Endothelial cell of umbilical vein (primary cell): Measurements from ENCODE around the gene NUDT3. TPM values are rescaled to one million over a fixed set of nuclear protein-coding genes. Genes with fewer than 3 reads are reported as not detected.

Experiments
- BruUV-seq: library from RNA; stranded (reverse); fragments of 400-500 nt; replicated peaks from 2 replicates; lab custom pipeline; 2021; lab: Mats Ljungman, UMichigan
- CTCF ChIA-PET: fragments of 300-600, 350-600 bp; sonication (Branson Sonifier 250); formaldehyde crosslinking; loops from one replicate; lab custom pipeline; 2021; ENCODE audit warnings: antibody characterized with exemption, inconsistent platforms; lab: Charles Lee
- POLR2A ChIA-PET: fragments of 300-600, 350-600 bp; sonication (Branson Sonifier 250); formaldehyde crosslinking; loops from one replicate; lab custom pipeline; 2021; ENCODE audit warnings: antibody characterized with exemption, inconsistent platforms; lab: Charles Lee
- DNase-seq: peaks from one replicate; pipeline ENCODE4 v3.0.0-alpha.2; 2011; ENCODE audit warnings: low read depth, low spot score
- FAIRE-seq: peaks from 2 replicates; lab custom pipeline; 2011; peaks lifted over from hg19 to GRCh38; lab: Jason Lieb, UNC
- H2AFZ ChIP-seq: 2 replicates; pipeline ENCODE4 v1.6.0; 2012; ENCODE audit warnings: low read depth, low read length, control low read depth, inconsistent platforms
- H3K27ac ChIP-seq: 2 replicates; pipeline ENCODE4 v1.5.1; 2011; ENCODE audit warnings: low read depth, mild to moderate bottlenecking, control low read depth, low read length, moderate library complexity; ENCODE audit not compliant: insufficient read depth
- H3K27me3 ChIP-seq, 2 experiments: 2 replicates each; pipeline versions ENCODE4 v1.6.0 to v1.6.1; 2011; ENCODE audit warnings: low read length in 2 of 2, mixed read lengths in 1 of 2; ENCODE audit not compliant: control insufficient read depth in 2 of 2, insufficient read depth in 2 of 2
- H3K36me3 ChIP-seq, 2 experiments: 2 replicates in 1 of 2; 3 replicates in 1 of 2; pipeline ENCODE4 v1.5.1; 2011; ENCODE audit warnings: low read length in 2 of 2, mild to moderate bottlenecking in 1 of 2, moderate library complexity in 1 of 2; ENCODE audit not compliant: control insufficient read depth in 2 of 2, insufficient read depth in 2 of 2; ENCODE audit errors: extremely low read depth in 1 of 2
- H3K4me1 ChIP-seq: 3 replicates; pipeline ENCODE4 v1.5.1; 2011; ENCODE audit warnings: mild to moderate bottlenecking, low read length; ENCODE audit not compliant: control insufficient read depth, insufficient read depth; ENCODE audit errors: extremely low read depth
- H3K4me2 ChIP-seq: 2 replicates; pipeline ENCODE4 v1.6.1; 2011; ENCODE audit warnings: low read length, control low read depth, mixed read lengths; ENCODE audit not compliant: insufficient read depth
- H3K4me3 ChIP-seq, 3 experiments: fragments of 200-600 bp in 1 of 3; sonication (generic), shearing (Covaris generic) in 1 of 3; replicated peaks in 1 of 3; 2 replicates each; pipeline ENCODE4 v1.5.1; 2011 to 2016; ENCODE audit warnings: control low read depth in 3 of 3, low read length in 3 of 3, mild to moderate bottlenecking in 2 of 3, inconsistent platforms in 1 of 3, low read depth in 1 of 3, moderate library complexity in 1 of 3; ENCODE audit not compliant: insufficient read depth in 1 of 3
- H3K79me2 ChIP-seq: 2 replicates; pipeline ENCODE4 v1.6.0; 2012; ENCODE audit warnings: low read length, inconsistent platforms; ENCODE audit not compliant: control insufficient read depth, insufficient read depth
- H3K9ac ChIP-seq: replicated peaks from 2 replicates; pipeline ENCODE3; 2011; ENCODE audit warnings: low read length, control low read depth; ENCODE audit not compliant: insufficient read depth; ENCODE audit errors: extremely low read depth
- H3K9me1 ChIP-seq: replicated peaks from 3 replicates; pipeline ENCODE4 v1.6.0; 2011; ENCODE audit warnings: mild to moderate bottlenecking, low read length; ENCODE audit not compliant: control insufficient read depth, insufficient read depth; ENCODE audit errors: extremely low read depth
- H3K9me3 ChIP-seq: replicated peaks from 2 replicates; pipeline ENCODE4 v1.5.1; 2012; ENCODE audit warnings: low read length, inconsistent platforms; ENCODE audit not compliant: control insufficient read depth, insufficient read depth
- H4K20me1 ChIP-seq: replicated peaks from 2 replicates; pipeline ENCODE3; 2011; ENCODE audit warnings: mild to moderate bottlenecking, low read length; ENCODE audit not compliant: control insufficient read depth, insufficient read depth; ENCODE audit errors: extremely low read depth
- CTCF ChIP-seq, 2 donors: IDR thresholded peaks; 1 replicate in 1 of 2; 2 replicates in 1 of 2; pipeline ENCODE4 v1.5.1; 2011; ENCODE audit warnings: low read length in 2 of 2, mild to moderate bottlenecking in 2 of 2, moderate library complexity in 2 of 2, control low read depth in 1 of 2, inconsistent platforms in 1 of 2, low read depth in 1 of 2; ENCODE audit not compliant: insufficient read depth in 1 of 2; ENCODE audit errors: extremely low read depth in 1 of 2
- EZH2 ChIP-seq: IDR thresholded peaks from 2 replicates; pipeline ENCODE4 v1.6.1; 2012; ENCODE audit warnings: borderline replicate concordance, low read depth, mild to moderate bottlenecking, moderate library complexity, low read length, inconsistent platforms; ENCODE audit not compliant: severe bottlenecking
- FOS ChIP-seq: IDR thresholded peaks from 2 replicates; pipeline ENCODE4 v1.6.1; 2011; ENCODE audit warnings: mild to moderate bottlenecking, low read length, moderate library complexity, borderline replicate concordance; ENCODE audit not compliant: insufficient read depth
- GATA2 ChIP-seq: IDR thresholded peaks from 2 replicates; pipeline ENCODE4 v1.7.0; 2011; ENCODE audit warnings: low read depth, mild to moderate bottlenecking, moderate library complexity, mixed read lengths, low read length; ENCODE audit not compliant: insufficient read length, insufficient read depth
- JUN ChIP-seq: IDR thresholded peaks from 2 replicates; pipeline ENCODE4 v1.6.1; 2011; ENCODE audit warnings: borderline replicate concordance, low read depth; ENCODE audit not compliant: insufficient read length, insufficient read depth
- MAX ChIP-seq: IDR thresholded peaks from 2 replicates; pipeline ENCODE4 v1.6.1; 2011; ENCODE audit not compliant: insufficient read depth, insufficient read length
- MYC ChIP-seq: IDR thresholded peaks from one replicate; pipeline ENCODE4 v1.6.1; 2011; ENCODE audit warnings: mild to moderate bottlenecking, low read depth, low read length
- POLR2A ChIP-seq: IDR thresholded peaks from 2 replicates; pipeline ENCODE4 v1.6.1; 2012; ENCODE audit warnings: low read depth, mild to moderate bottlenecking, control low read depth, low read length
- POLR2AphosphoS5 ChIP-seq: IDR thresholded peaks from 2 replicates; pipeline ENCODE4 v1.6.1; 2012; ENCODE audit warnings: low read depth, mild to moderate bottlenecking, control low read depth, low read length, moderate library complexity; ENCODE audit not compliant: insufficient read depth
- dilution Hi-C: fragments of 300-500 bp; cut with MboI; formaldehyde crosslinking; loops from one replicate; pipeline ENCODE4 v1.15.0; 2019; ENCODE audit warnings: low sequenced_read_pairs; ENCODE audit not compliant: extremely low pct_ligation_motif_present
- intact Hi-C: fragments of 100-400 bp; cut with micrococcal nuclease; formaldehyde crosslinking; loops from one replicate; pipeline ENCODE4 v1.10.0; 2022
- polyA plus RNA-seq, 4 experiments: library from polyadenylated mRNA; depleted of rRNA in 3 of 4; stranded (reverse) in 3 of 4; unstranded in 1 of 4; fragments of >200 nt; gene quantifications; 2 replicates each; pipeline versions ENCODE4 v1.2.1 to v1.2.3, GENCODE V29; 2011 to 2012; ENCODE audit warnings: missing spikeins in 1 of 4
- total RNA-seq: library from RNA; stranded (reverse); gene quantifications from 2 replicates; pipeline ENCODE4 v1.2.3, GENCODE V29; 2021

NUDT3 gene
- total and polyA plus RNA-seq, 2 donors (not counting 3 experiments of a cell fraction or from before 2014, with no cell fraction given) = 11.9 to 30.9 TPM

DNA sequence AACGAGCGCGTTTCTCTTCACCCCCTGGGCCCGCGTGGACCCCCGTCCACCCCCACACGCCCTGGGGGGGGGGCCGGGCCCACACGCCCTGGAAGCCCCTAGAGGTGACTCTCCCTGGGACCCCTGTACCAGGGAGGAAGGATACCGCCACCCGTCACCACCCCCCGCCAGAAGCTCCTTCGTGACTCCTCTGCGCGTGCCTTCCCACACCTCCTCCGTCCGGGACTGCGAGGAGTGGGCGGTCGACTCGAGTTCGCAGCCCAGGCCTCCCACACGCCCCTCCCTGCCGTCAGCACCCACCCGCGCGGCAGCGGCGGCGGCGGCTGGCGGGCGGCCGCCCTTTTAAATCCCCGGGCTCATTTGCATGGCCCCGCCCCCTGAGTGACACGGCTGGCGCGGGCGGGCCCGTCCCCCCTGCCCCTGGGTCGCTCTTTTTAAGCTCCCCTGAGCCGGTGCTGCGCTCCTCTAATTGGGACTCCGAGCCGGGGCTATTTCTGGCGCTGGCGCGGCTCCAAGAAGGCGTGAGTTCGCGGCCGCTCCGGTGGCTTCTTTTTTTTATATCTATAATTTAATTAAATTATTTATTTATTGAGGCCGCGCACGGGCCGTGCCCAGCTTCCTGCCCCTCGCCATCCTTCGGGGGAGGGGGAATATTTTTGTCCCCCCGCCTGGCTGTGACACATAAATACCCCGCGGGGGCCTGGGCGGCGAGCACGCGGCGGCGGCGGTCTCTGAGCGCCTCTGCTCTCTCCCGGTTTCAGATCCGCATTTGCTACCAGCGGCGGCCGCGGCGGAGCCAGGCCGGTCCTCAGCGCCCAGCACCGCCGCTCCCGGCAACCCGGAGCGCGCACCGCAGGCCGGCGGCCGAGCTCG, 155.8 kb downstream of the NUDT3 start, which contains the start of gene HMGA1:
HMGA1 (plus strand) TSS at position 431 of the 873 bp plus-strand sequence. CDS start 3,908 bp downstream, outside the sequence.
- CTCF ChIA-PET = interaction anchor here (0.7 to 2.0 kb wide), 9 partner anchors 11 to 186 kb away, joined by 3 to 23 read pairs (median 8); no protein-coding TSS in a partner anchor
- peak within 1 kb of the TSS; percentile 94 for H3K4me2 ChIP-seq
- no peaks in the 10 kb centered on the region for H3K27me3 ChIP-seq
- POLR2A ChIA-PET = interaction anchor here (0.7 to 2.0 kb wide), 11 partner anchors 8 to 1265 kb away, joined by 3 to 35 read pairs (median 4); partner anchors contain the start of gene SMIM29
- no TSS peak for BruUV-seq
- FAIRE-seq = peak; percentile 93
- H3K4me1 ChIP-seq = peaks cover 43% of the 10 kb centered on the region
- H2AFZ ChIP-seq = no peak within 1 kb of the TSS
- peak within 1 kb of the TSS; percentile 91 for H3K27ac ChIP-seq
- dilution Hi-C loops (no loop called here), intact Hi-C loops (loop anchor here (1.0 to 5.0 kb wide), 4 partner anchors 8 to 521 kb away; partner anchors contain the start of gene SNRPC)
- peaks cover 2 to 5% of the 10 kb centered on the region in 2 experiments for H3K36me3 ChIP-seq
- no peaks in the 10 kb centered on the region for H4K20me1 ChIP-seq
- no peaks in the 10 kb centered on the region for H3K9me1 ChIP-seq
- TF ChIP-seq POLR2A (peak; percentile 98), POLR2AphosphoS5 (peak; percentile 99), FOS (peak; percentile 13), MYC (no peak)
- DNase-seq = peak; percentile 88
- H3K79me2 ChIP-seq = peaks cover 49% of the 10 kb centered on the region
- no peaks in the 10 kb centered on the region for H3K9me3 ChIP-seq
- H3K9ac ChIP-seq = peak within 1 kb of the TSS; percentile 82
- H3K4me3 ChIP-seq = peak within 1 kb of the TSS; percentile 94 to 98 (median 97)

DNA sequence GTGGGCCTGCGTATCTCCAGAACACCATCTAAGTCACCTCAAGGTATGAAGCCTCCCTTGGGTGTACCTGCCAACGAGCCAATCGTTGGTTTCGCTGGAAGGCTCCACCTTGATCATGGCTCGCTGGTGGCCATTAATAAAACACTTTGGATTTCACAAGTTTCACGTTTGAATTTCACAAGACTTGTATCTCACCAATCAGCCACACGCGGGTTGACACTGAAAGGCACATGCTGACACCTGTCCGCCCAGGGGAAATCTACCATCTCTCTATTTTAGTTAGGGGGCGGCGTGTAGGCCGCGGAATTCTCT, 156.4 kb downstream of the NUDT3 start:
- intact Hi-C loops = loop anchor here (1.0 to 5.0 kb wide), 4 partner anchors 8 to 521 kb away; partner anchors contain the start of gene SNRPC
- BruUV-seq = TSS peak; percentile 96

More for the DNA sequence above, 156.4 kb downstream of the NUDT3 start:
- H3K27ac ChIP-seq = peak overlapping the region; percentile 91
- no peaks in the 10 kb centered on the region for H3K27me3 ChIP-seq
- H3K36me3 ChIP-seq = peaks cover 0 to 5% of the 10 kb centered on the region in 2 experiments
- TF ChIP-seq JUN = no peak
- no peak for TF ChIP-seq GATA2
- no peak for TF ChIP-seq MYC
- no peak for TF ChIP-seq FOS
- no peak for TF ChIP-seq CTCF (IDR thresholded peaks at IDR 0.05; ENCODE audit: extremely low read depth in 1 of 2, insufficient read depth in 1 of 2, low read depth in 1 of 2, low read length in 2 of 2)
- no peak for TF ChIP-seq MAX
- TF ChIP-seq EZH2 = no peak
- no peak for TF ChIP-seq POLR2A
- TF ChIP-seq POLR2AphosphoS5 = no peak
- H3K9ac ChIP-seq = peak overlapping the region; percentile 68
- peaks cover 43% of the 10 kb centered on the region for H3K79me2 ChIP-seq
- no peak overlapping the region for H2AFZ ChIP-seq
- no peaks in the 10 kb centered on the region for H4K20me1 ChIP-seq
- FAIRE-seq = peak; percentile 40
- H3K9me1 ChIP-seq = no peaks in the 10 kb centered on the region
- CTCF ChIA-PET = interaction anchor here (0.7 to 2.0 kb wide), 7 partner anchors 12 to 179 kb away, joined by 3 to 23 read pairs (median 8); no protein-coding TSS in a partner anchor
- peaks cover 37% of the 10 kb centered on the region for H3K4me1 ChIP-seq
- peak; percentile 46 for DNase-seq
- peak overlapping the region; percentile 23 to 94 (median 52) for H3K4me3 ChIP-seq
- POLR2A ChIA-PET = interaction anchor here (1.0 to 2.0 kb wide), 5 partner anchors 9 to 70 kb away, joined by 3 to 35 read pairs (median 10); partner anchors contain the start of gene SMIM29
- dilution Hi-C loops = no loop called here
- no peaks in the 10 kb centered on the region for H3K9me3 ChIP-seq
- peak overlapping the region; percentile 92 for H3K4me2 ChIP-seq
